ENCODE measurements around the gene ADGRG1. TPM values are rescaled to one million over a fixed set of nuclear protein-coding genes. Genes with fewer than 3 reads are reported as not detected.
"Not testable (repeated sequence)": the region's sequence is repeated elsewhere in the genome, so short reads cannot be mapped to it uniquely, and the experiment has no call there.

ADGRG1 gene
- total RNA-seq, 1 donor from 2014 or later: 6.4 TPM

DNA sequence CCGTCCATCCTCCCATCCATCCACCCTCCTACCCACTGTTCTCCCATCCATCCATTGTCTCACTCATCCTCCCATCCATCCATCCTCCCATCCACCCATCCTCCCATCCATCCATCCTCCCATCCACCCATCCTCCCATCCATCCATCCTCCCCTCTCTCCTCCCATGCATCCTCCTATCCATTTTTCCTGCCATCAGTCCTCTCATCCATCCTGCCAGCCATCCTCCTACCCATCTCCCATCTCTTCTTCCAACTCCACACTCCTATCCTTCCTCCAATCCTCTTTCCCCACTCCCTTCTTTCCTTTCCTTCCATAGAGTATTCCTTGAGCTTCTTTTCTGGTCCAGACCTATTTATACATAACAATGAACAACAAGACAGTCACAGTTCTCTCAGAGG lies 78.3 kb downstream of the ADGRG1 start:
- Mint-ChIP-seq H3K4me3 (no peak overlapping the region), H3K36me3 (ENCODE audit: low read depth) (no peaks in the 10 kb centered on the region), H3K27ac (peak overlapping the region; percentile 58), H3K27me3 (ENCODE audit: insufficient read depth) (peaks cover 13% of the 10 kb centered on the region), H3K4me1 (ENCODE audit: low read depth) (no peaks in the 10 kb centered on the region), H3K9me3 (no peaks in the 10 kb centered on the region)
- intact Hi-C loops (cut with micrococcal nuclease): no loop called here
- no peak for DNase-seq (ENCODE audit: low spot score)

DNA sequence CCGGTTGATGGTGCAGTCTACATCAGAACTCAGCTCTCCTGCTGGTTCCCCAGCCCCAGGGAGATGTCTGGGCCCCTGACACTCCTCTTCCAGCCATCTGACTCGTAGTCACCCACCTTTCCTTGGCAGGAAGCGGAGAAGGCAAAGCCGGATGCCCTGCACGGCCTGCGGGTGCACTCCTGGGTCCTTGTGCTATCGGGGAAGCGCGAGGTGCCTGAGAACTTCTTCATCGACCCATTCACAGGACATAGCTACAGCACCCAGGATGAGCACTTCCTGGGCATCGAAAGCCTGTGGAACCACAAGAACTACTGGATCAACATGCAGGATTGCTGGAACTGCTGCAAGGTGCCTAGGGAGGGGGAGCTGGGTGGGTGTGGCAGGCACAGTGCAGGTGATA lies 78.9 kb downstream of the ADGRG1 start:
- Mint-ChIP-seq H3K27me3 (ENCODE audit: insufficient read depth) (peaks cover 17% of the 10 kb centered on the region), H3K36me3 (ENCODE audit: low read depth) (no peaks in the 10 kb centered on the region), H3K4me1 (ENCODE audit: low read depth) (no peaks in the 10 kb centered on the region), H3K9me3 (no peaks in the 10 kb centered on the region), H3K27ac (no peak overlapping the region), H3K4me3 (no peak overlapping the region)
- no peak for DNase-seq (ENCODE audit: low spot score)
- intact Hi-C loops (cut with micrococcal nuclease): no loop called here

DNA sequence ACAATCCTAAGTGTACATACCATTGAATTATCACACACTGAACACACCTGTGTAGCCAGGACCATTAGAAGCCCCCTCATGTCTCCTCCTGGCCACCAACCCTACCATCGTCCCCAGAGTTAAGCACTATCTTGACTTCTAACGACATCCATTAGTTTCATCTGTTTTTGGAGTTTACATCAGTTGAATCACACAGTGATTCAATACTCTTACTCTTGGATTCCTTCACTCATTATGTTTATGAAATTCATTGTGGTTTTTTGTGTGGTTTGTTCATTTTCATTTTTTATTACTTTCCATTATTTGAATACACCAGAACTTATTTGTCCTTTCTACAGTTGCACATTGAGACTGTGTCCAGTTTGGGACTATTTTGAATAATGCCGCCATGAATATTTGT lies 79.7 kb downstream of the ADGRG1 start:
- intact Hi-C loops (cut with micrococcal nuclease): no loop called here
- Mint-ChIP-seq H3K4me1 (ENCODE audit: low read depth) (no peaks in the 10 kb centered on the region), H3K36me3 (ENCODE audit: low read depth) (no peaks in the 10 kb centered on the region), H3K27ac (no peak overlapping the region), H3K27me3 (ENCODE audit: insufficient read depth) (peaks cover 22% of the 10 kb centered on the region), H3K4me3 (no peak overlapping the region), H3K9me3 (no peaks in the 10 kb centered on the region)
- no peak for DNase-seq (ENCODE audit: low spot score)

DNA sequence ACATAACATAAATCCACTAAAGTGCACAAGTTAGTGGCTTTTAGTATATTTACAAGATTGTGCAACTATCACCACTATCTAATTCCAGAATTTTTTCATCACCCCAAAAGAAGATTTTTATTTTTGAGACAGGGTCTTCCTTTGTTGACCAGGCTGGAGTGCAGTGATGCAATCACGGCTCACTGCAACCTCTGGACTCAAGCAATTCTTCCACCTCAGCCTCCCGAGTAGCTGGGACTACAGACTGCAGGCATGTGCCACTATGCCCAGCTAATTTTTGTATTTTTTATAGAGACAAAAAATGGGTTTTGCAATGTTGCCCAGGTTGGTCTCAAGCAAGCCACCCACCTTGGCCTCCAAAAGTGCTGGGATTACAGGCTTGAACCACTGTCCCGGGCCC lies 81.2 kb downstream of the ADGRG1 start:
- no peak overlapping the region for H3K27ac Mint-ChIP-seq
- no peak for DNase-seq (ENCODE audit: low spot score)
- no peaks in the 10 kb centered on the region for H3K36me3 Mint-ChIP-seq (ENCODE audit: low read depth)
- H3K4me1 Mint-ChIP-seq (ENCODE audit: low read depth): no peaks in the 10 kb centered on the region
- no peaks in the 10 kb centered on the region for H3K9me3 Mint-ChIP-seq
- peaks cover 22% of the 10 kb centered on the region for H3K27me3 Mint-ChIP-seq (ENCODE audit: insufficient read depth)
- H3K4me3 Mint-ChIP-seq: no peak overlapping the region
- intact Hi-C loops (cut with micrococcal nuclease): no loop called here

DNA sequence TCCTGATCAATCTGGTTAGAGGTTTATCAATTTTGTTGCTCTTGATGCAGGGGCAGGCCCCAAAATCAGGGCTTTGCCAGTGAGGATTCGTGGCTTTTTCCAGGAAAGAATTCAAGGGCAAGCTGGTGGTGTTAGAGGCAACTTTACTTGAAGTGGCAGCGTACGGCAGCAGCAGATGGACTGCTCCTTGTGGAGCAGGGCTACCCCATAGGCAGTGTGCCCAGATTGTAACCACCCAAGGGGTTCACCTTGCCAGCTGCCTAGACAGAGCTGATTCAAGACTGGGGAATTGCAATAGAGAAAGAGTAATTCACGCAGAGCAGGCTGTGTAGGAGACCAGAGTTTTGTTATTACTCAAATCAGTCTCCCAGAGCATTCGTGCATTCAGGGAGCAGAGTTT lies 82.9 kb downstream of the ADGRG1 start:
- no peaks in the 10 kb centered on the region for H3K9me3 Mint-ChIP-seq
- no peak for DNase-seq (ENCODE audit: low spot score)
- H3K27me3 Mint-ChIP-seq (ENCODE audit: insufficient read depth): peaks cover 26% of the 10 kb centered on the region
- H3K4me1 Mint-ChIP-seq (ENCODE audit: low read depth): no peaks in the 10 kb centered on the region
- H3K27ac Mint-ChIP-seq: no peak overlapping the region
- intact Hi-C loops (cut with micrococcal nuclease): no loop called here
- H3K36me3 Mint-ChIP-seq (ENCODE audit: low read depth): no peaks in the 10 kb centered on the region
- no peak overlapping the region for H3K4me3 Mint-ChIP-seq

DNA sequence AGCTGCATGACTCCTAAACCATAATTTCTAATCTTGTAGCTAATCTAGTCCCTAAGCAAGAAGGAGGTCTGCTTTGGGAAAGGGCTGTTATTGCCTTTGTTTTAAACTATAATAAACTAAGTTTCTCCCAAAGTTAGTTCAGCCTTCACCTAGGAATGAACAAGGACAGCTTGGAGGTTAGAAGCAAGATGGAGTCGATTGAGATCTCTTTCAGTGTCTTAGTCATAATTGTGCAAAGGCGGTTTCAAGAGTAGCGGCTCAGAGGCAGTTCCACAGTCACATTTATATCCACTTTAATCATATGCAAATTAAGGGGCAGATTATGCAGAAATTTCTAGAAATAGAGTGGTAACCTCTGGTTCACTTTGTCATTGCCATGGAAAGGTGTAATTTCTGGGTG lies 83.6 kb downstream of the ADGRG1 start:
- intact Hi-C loops (cut with micrococcal nuclease): no loop called here
- Mint-ChIP-seq H3K4me3 (no peak overlapping the region), H3K27me3 (ENCODE audit: insufficient read depth) (peaks cover 31% of the 10 kb centered on the region), H3K4me1 (ENCODE audit: low read depth) (no peaks in the 10 kb centered on the region), H3K27ac (no peak overlapping the region), H3K9me3 (no peaks in the 10 kb centered on the region), H3K36me3 (ENCODE audit: low read depth) (no peaks in the 10 kb centered on the region)
- DNase-seq (ENCODE audit: low spot score): no peak

DNA sequence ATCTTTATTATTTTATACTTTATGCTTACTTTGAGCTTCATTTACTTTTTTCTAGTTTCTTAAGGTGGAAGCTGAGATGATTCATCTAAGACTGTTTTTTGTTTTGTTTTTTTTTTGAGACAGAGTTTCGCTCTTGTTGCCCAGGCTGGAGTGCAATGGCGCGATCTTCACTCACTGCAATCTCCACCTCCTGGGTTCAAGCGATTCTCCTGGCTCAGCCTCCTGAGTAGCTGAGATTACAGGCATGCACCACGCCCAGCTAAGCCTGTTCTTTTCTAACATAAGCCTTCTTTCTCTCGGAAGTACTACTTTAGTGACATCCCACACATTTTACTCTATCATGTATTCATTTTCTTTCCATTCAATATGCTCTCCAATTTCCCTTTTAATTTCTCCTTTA lies 84.1 kb downstream of the ADGRG1 start:
- intact Hi-C loops (cut with micrococcal nuclease); H3K4me3 Mint-ChIP-seq; H3K4me1 Mint-ChIP-seq (ENCODE audit: low read depth); DNase-seq (ENCODE audit: low spot score); H3K36me3 Mint-ChIP-seq (ENCODE audit: low read depth); H3K27ac Mint-ChIP-seq; H3K9me3 Mint-ChIP-seq: not testable (repeated sequence)
- peaks cover 31% of the 10 kb centered on the region for H3K27me3 Mint-ChIP-seq (ENCODE audit: insufficient read depth)

DNA sequence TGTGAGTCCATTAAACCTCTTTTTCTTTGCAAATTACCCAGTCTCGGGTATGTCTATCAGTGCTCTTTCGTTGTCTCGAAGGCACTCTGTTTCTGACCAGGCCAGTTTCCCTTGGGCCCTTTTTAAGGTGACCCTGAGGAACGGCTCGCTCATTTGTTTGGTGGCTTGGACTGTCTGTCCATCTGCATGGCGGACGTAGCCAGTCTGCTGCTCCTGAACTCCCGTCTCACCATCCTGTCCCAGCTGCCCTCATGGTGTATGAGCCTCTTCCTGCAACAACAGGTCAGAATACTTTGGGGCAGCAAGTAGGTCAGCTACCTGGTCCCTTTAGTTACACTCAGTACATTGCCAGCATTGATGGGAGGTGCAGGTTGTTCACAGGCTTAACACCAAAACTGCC lies 85.2 kb downstream of the ADGRG1 start:
- Mint-ChIP-seq H3K4me3 (no peak overlapping the region), H3K9me3 (no peaks in the 10 kb centered on the region), H3K36me3 (ENCODE audit: low read depth) (no peaks in the 10 kb centered on the region), H3K4me1 (ENCODE audit: low read depth) (no peaks in the 10 kb centered on the region), H3K27ac (no peak overlapping the region), H3K27me3 (ENCODE audit: insufficient read depth) (peaks cover 31% of the 10 kb centered on the region)
- DNase-seq (ENCODE audit: low spot score): no peak
- intact Hi-C loops (cut with micrococcal nuclease): no loop called here

DNA sequence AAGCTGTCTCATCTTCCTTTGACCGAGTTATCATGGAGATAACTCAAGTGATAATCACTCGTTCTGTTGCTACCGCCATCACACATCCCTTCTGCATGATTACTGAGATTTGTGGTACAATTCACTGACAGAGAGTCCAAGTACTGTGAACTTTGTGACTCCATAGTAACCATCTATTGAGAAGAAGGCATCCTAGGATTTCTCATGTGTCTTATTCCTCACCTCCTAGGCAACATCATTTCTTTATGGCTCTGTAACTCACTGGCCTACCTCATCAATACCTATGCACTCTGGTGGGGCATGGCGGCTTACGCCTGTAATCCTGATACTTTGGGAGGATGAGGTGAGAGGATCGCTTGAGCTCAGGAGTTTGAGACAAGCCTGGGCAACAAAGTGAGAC lies 85.6 kb downstream of the ADGRG1 start:
- H3K27me3 Mint-ChIP-seq (ENCODE audit: insufficient read depth): peaks cover 31% of the 10 kb centered on the region
- no peaks in the 10 kb centered on the region for H3K4me1 Mint-ChIP-seq (ENCODE audit: low read depth)
- no peak overlapping the region for H3K4me3 Mint-ChIP-seq
- no peaks in the 10 kb centered on the region for H3K36me3 Mint-ChIP-seq (ENCODE audit: low read depth)
- intact Hi-C loops (cut with micrococcal nuclease): no loop called here
- DNase-seq (ENCODE audit: low spot score): no peak
- no peak overlapping the region for H3K27ac Mint-ChIP-seq
- H3K9me3 Mint-ChIP-seq: no peaks in the 10 kb centered on the region

Other genes starting within 250 kb of the ADGRG1 start
- gene CCL17, start 223.9 kb upstream of the ADGRG1 start, total RNA-seq: 1.3 and 1.6 TPM in 2 replicates
- 98.0 and 98.4 TPM in 2 replicates for gene CIAPIN1, start 181.2 kb upstream of the ADGRG1 start, total RNA-seq
- 51.2 and 51.6 TPM in 2 replicates for gene COQ9, start 181.2 kb upstream of the ADGRG1 start, total RNA-seq
- 89.2 and 90.9 TPM in 2 replicates for gene POLR2C, start 166.0 kb upstream of the ADGRG1 start, total RNA-seq
- 4.4 and 4.9 TPM in 2 replicates for gene DOK4, start 142.1 kb upstream of the ADGRG1 start, total RNA-seq
- gene CCDC102A, start 92.1 kb upstream of the ADGRG1 start, total RNA-seq: 5.7 and 7.3 TPM in 2 replicates
- 5.8 and 7.4 TPM in 2 replicates for gene ADGRG5, start 86.0 kb upstream of the ADGRG1 start, total RNA-seq
- gene ADGRG3, start 39.7 kb downstream of the ADGRG1 start, total RNA-seq: not detected in 2 replicates
- not detected in 2 replicates for gene DRC7, start 66.2 kb downstream of the ADGRG1 start, total RNA-seq
- gene KATNB1, start 107.1 kb downstream of the ADGRG1 start, total RNA-seq: 46.1 and 49.1 TPM in 2 replicates
- gene KIFC3, start 173.9 kb downstream of the ADGRG1 start, total RNA-seq: 0.93 and 0.96 TPM in 2 replicates

All from activated T-helper 1 cell treated with anti-CD3 and anti-CD28 coated beads, Interleukin-12 subunit alpha, Interleukin-12 subunit beta, Interleukin-2, Interleukin-4 antibody, amounts not matched to agents 30 ng/mL and 10 ng/mL and 1 ng/mL, durations not matched to agents 14 hours and 24 hours and 36 hours (primary cell).